Erythroblast (primary cell): ENCODE measurements around the gene MED10.

Experiments used
- GATA1 ChIP-seq: IDR thresholded peaks from 2 replicates; pipeline ENCODE4 v1.6.1; 2011; ENCODE audit warnings: low read depth, mild to moderate bottlenecking, control low read depth, low read length, moderate library complexity
- POLR2A ChIP-seq: IDR thresholded peaks from 2 replicates; pipeline ENCODE4 v1.6.1; 2011; ENCODE audit warnings: mild to moderate bottlenecking, low read length

DNA sequence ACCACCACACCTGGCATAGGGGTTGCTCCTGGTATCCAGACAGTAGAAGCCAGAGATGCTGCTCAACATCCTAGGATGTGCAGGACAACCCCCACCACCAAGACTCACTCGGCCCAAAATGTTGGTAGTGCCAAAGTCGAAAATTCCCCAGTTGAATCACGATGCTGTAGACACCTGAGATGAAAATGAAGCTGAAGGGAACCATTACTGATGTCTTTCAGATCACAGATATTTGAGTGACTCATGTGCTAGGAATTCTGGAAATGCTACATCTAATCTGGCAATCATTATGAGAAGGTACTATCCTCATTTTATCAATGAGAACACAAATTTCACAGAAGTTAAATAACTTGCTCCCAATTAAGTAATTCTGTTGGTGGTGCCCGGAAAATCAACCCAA is 49.3 kb upstream of the MED10 start:
- TF ChIP-seq POLR2A (no peak), GATA1 (no peak)
